SKM-1 treated with dmso at 0.1 percent for 144 hours (cell line): ENCODE measurements around the gene HAGH.
A peak's percentile ranks its signal among the peaks of the same experiment; 100 is the strongest.

Source experiments
- DNase-seq: peaks from one replicate; lab custom pipeline; 2025; ENCODE audit not compliant: unreplicated experiment; lab: John Stamatoyannopoulos, UW

HAGH gene

DNA sequence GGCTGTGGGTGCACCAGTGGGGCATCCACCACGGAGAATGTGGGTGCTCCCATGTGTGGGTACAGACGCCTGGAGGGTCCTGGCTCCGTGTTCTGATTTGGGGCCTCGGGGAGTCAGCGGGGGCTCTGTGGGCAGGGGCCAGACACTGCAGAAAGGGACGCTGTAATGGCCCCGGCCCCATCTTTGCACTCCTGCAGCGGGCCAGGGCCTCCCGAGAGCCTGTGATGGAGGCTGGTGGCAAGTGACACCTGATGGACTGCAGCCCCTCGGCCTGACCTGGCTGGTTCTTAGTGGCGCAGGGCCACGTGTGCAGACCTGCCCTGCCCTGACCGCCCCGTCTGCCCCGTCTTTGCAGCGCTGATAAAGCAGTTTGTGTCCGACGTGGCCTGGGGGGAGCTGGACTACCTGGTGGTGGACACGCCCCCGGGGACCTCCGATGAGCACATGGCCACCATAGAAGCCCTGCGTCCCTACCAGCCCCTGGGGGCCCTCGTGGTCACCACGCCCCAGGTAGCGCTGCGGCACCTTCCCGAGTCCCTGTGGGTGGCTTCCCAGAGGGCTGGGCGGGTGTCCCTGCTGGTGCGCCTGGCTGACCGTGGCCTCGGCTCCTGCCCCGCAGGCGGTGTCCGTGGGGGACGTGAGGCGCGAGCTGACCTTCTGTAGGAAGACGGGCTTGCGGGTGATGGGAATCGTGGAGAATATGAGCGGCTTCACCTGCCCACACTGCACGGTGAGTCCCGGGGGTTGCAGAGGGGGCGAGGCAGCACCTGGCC is 39.1 kb downstream of the HAGH start:
- DNase-seq = no peak

DNA sequence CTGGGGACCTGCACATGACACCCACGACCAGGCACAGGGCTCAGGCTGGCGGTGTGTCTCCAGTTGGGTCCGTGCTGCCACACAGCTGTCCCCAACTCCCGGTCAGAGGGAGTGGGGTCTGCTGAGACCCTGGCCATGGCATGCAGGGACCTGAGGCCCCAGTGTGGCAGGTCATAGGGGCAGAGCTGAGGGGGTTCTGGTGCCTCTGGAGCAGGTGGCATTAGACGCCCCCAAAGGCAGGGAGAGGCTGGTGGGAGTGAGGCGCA is 39.6 kb downstream of the HAGH start:
- DNase-seq = no peak

DNA sequence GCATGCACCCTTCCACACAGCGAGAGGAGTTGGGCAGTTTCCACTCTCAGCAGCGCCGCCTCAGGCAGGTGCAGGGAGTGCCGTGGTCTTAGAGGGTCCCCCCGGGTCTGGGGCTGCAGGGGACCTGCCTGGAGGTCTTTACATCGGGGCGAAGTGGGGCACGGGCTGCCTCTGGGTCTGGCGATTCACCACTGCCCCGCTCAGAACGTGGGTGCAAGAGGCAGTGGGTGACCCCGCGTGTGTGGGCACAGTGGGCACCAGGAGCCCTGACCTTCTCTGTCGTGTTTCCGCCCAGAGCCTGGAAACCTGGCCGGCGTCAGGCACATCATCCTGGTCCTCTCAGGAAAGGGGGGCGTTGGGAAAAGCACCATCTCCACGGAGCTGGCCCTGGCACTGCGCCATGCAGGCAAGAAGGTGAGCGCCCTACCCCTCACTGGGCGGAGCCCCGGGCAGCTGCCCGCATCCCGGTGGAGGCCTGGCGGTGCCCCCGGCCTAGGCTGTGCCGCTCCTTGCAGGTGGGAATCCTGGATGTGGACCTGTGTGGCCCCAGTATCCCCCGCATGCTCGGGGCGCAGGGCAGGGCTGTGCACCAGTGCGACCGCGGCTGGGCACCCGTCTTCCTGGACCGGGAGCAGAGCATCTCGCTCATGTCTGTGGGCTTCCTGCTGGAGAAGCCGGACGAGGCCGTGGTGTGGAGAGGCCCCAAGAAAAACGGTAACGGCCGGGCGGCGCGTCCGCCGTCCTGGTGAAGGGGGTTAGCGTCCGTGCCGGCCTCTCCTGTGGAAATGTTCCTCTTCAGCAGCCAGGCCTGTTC is 40.2 kb downstream of the HAGH start:
- DNase-seq = no peak

DNA sequence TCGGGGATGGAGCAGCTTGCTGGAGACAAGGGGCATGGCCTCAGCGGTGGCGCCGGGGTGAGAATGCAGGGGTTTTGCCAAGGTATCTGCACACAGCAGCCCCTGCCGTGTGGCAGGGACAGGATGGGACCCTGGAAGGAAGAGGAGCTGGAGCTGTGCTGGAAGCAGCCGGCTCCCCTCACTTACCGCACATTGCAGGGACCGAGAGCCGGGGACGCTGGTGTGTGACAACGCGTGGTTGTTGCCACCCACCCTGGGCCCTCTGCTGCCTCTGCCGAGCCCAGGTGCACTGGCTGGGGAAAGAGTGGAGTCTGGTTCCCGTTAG is 40.8 kb downstream of the HAGH start:
- no peak for DNase-seq

- no peak for DNase-seq
These were observed 41.4 kb downstream of the HAGH start for GRCh38 chr16:1784977-1785845.

GRCh38 chr16:1782408-1783264 is 44.0 kb downstream of the HAGH start, which contains the start of the genes NUBP2 and SPSB3:
Gene NUBP2, plus strand, starts transcription at chr16:1782960. Its CDS starts 61 bp downstream, at chr16:1783021.
Gene SPSB3, minus strand, starts transcription at chr16:1782571. Its CDS starts 1,088 bp downstream, at chr16:1781483.
- DNase-seq = peak; percentile 100

GRCh38 chr16:1781758-1782407 is 44.7 kb downstream of the HAGH start:
- no peak for DNase-seq

- no peak for DNase-seq
These were observed 45.4 kb downstream of the HAGH start for GRCh38 chr16:1781254-1781653.

- DNase-seq = no peak
These were observed 46.0 kb downstream of the HAGH start for GRCh38 chr16:1780677-1781072.

DNA sequence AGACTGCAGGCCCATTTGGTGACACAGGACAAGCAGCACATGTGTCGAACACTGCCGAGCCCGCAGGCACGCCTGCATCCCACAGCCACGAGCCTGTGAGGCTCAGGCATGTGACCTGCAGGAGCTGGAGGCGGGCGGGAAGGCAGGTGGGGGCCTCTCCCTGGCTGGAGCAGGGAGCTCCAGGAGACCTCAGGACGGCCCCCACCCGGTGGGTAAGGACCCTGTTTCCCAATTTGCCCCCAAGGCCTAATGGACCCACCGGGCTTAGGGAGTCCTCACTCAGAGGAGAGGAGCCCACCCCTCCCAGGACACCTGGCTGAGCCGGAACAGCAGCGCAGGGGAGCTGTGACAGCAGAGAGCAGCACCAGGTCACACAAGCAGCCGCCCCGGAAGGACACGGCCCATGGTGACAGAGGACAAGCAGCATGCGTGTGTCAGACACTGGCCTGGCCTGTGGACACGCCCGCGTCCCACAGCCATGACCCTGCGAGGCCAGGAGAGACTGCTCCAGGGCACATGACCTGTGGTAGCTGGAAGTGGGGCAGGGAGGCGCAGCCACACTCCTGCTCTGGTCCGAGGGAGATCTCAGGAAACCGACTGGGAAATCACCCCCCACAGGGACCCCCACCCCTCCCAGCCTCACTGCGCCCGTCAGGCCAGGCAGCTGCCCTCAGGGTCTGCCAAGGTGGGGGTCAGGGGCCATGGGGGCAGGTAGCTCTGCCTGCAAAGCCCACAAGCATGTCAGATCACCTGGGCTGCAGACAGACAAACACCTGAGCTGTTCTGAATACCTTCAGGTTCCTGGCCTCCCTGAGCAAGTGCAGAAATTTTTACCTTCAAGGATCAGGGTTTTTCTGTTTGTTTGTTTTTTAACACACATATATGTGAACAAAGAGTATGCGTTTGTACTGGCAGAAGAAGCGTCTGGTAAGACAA is 46.6 kb downstream of the HAGH start:
- DNase-seq = no peak

DNA sequence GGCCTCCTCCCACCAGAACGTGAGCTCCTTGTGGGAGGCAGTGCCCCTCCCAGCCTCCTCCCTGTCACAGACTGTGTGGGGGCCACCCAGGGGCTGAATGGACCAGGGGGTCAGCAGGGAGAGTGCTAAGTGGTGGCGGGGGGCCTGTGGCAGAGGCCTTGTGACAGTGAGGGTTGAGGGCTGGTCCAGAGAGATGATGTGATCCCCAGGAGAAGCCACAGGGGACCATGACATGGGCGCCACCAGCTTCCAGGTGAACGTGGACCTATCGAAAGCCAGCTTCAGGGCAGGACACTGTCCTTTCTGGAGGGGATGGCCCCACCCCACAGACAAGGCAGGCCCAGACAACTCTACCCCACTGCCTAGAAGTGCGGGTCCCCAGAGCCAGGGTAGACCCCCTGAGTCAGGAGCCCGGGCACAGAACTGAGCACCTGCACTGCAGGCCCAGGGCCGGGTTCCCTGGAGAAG is 47.4 kb downstream of the HAGH start:
- no peak for DNase-seq

- no peak for DNase-seq
These were observed 48.1 kb downstream of the HAGH start for GRCh38 chr16:1778200-1779179.

- no peak for DNase-seq
These were observed 49.0 kb downstream of the HAGH start for GRCh38 chr16:1777375-1778199.

DNA sequence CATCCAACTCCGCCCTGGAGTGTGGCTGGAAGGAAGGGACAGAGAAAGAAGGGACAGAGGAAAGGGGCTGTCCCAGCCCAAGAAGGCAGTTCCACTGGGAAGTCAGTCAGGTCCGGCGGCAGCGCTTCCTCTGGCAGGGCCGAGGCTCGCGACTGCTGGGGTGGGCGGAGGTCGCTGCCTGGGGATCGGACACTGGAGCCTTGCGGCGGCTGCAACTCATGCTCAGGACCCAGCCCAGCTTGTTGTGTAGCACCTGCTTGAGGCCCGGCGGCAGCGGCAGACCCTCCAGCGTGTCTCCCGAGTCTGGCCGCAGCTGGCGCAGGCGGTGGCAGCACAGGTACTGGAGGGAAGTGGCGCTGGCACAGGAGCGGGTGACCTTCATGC is 49.6 kb downstream of the HAGH start:
- no peak for DNase-seq

- DNase-seq = no peak
These were observed 50.0 kb downstream of the HAGH start for GRCh38 chr16:1776672-1776955.

- DNase-seq = no peak
These were observed 50.6 kb downstream of the HAGH start for GRCh38 chr16:1775846-1776671.
